Hepatocyte (in vitro differentiated cells): ENCODE measurements around the gene ALOXE3.

Source experiments
- CTCF ChIP-seq: fragments of 200-600 bp; sonication (generic); IDR thresholded peaks from 2 replicates; pipeline ENCODE4 v1.5.1; 2016; ENCODE audit warnings: antibody characterized with exemption, mild to moderate bottlenecking; ENCODE audit not compliant: poor library complexity
- EZH2 ChIP-seq: fragments of 200-600 bp; sonication (generic); IDR thresholded peaks from 2 replicates; pipeline ENCODE4 v1.6.1; 2016; ENCODE audit warnings: antibody characterized with exemption, mild to moderate bottlenecking, borderline replicate concordance
- EZH2phosphoT487 ChIP-seq: fragments of 200-600 bp; sonication (generic); IDR thresholded peaks from one replicate; pipeline ENCODE4 v1.6.1; 2018; ENCODE audit warnings: antibody characterized with exemption, mild to moderate bottlenecking, low read depth, moderate library complexity; ENCODE audit not compliant: unreplicated experiment, severe bottlenecking

DNA sequence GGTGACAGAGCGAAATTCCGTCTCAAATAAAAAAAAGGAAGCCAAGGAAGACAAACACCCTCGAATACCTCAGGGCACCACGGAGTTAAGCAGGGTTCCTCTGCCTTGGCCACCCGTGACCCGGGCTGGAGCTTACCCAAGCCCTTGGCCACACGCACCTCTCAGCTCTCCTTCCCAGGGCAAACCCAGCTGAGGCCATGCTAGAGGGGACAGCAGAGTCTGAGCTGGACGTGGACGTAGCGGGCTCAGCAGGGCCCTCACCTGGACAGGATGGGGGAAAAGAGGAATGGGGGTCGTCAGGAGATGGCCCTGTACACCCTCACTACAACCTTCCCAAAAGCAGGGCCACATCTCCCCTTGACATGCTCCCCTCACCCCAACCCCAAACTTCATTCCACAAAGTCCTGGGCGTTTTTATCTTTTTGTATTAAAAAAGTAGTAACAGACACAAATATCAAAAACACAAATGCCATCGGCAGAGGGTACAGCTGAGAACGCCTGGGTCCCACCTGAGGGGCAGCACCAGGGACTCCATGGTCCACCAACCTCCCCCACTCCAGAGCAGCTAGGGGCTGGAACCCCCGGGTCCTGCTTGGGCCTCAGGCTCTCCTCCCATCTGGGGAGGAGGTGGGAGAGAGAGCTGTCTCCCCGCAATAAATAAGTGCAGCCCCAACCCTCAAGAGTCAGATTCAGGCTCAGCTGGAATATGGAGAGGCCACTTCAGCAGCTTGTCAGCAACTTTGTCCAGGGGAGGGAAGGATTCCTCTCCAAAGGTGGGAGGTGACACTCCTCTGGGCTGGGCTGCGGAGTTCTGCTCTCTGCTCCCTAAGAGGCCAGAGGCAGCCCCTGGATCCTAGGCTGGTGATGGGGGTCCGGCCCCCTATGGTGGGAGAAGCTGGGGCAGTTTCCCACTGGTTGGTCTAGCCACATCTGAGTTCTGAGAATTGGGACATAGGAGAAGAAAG lies 22.0 kb upstream of the ALOXE3 start:
- TF ChIP-seq CTCF (no peak), EZH2phosphoT487 (no peak), EZH2 (no peak)
